Measurements from ENCODE around the gene KLHL36.

Gene KLHL36

GRCh38 chr16:84699712-84700445 lies 51.6 kb downstream of the KLHL36 start, which contains the start of gene USP10:
Gene USP10 (plus strand): TSS chr16:84700000. CDS start chr16:84700091, 91 bp downstream.
- DNase-seq, result peak; percentile 58

- DNase-seq, result peak; percentile 22
These were observed 52.4 kb downstream of the KLHL36 start for GRCh38 chr16:84700446-84701300.

GRCh38 chr16:84703681-84704080 lies 55.4 kb downstream of the KLHL36 start:
- DNase-seq, result no peak

GRCh38 chr16:84704253-84704652 lies 55.9 kb downstream of the KLHL36 start:
- no peak for DNase-seq

- no peak for DNase-seq
These were observed 58.5 kb downstream of the KLHL36 start for GRCh38 chr16:84706856-84707255.

GRCh38 chr16:84709609-84710008 lies 61.3 kb downstream of the KLHL36 start:
- DNase-seq, result no peak

- DNase-seq, result no peak
These were observed 62.4 kb downstream of the KLHL36 start for GRCh38 chr16:84710686-84711085.

Measured in MV-4-11 (cell line).